ENCODE data around the gene RAPGEF2. TPM values are rescaled to one million over a fixed set of nuclear protein-coding genes. Genes with fewer than 3 reads are reported as not detected.

RAPGEF2 gene
- total and polyA plus RNA-seq, 2 donors from 2014 or later: 6.9 to 50.6 TPM

DNA sequence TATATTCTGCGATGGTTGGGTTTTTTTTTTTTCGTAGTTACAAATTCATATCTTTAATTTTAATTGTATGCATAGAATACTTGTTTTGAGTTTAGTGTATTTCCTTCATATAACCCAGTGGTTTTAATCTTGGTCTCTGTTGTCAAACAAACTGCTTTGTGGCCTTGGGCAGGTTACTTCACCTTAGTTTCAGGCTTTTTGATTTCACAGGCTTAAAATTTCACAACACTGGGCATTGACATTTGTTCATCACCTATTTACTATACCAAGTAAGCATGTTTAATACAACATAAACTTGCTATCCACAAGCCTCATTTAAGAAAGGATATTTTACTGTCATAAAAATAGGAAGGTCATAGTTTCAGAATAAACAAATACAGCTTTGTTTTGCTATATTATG is 14.7 kb downstream of the RAPGEF2 start:
- H3K9me3 ChIP-seq (ENCODE audit: control insufficient read depth in 2 of 3, insufficient read depth in 1 of 3, low read length in 3 of 3): no peaks in the 10 kb centered on the region
- TF ChIP-seq, protein P1, sequence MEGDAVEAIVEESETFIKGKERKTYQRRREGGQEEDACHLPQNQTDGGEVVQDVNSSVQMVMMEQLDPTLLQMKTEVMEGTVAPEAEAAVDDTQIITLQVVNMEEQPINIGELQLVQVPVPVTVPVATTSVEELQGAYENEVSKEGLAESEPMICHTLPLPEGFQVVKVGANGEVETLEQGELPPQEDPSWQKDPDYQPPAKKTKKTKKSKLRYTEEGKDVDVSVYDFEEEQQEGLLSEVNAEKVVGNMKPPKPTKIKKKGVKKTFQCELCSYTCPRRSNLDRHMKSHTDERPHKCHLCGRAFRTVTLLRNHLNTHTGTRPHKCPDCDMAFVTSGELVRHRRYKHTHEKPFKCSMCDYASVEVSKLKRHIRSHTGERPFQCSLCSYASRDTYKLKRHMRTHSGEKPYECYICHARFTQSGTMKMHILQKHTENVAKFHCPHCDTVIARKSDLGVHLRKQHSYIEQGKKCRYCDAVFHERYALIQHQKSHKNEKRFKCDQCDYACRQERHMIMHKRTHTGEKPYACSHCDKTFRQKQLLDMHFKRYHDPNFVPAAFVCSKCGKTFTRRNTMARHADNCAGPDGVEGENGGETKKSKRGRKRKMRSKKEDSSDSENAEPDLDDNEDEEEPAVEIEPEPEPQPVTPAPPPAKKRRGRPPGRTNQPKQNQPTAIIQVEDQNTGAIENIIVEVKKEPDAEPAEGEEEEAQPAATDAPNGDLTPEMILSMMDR (IDR thresholded peaks at IDR 0.05; ENCODE audit: borderline replicate concordance, extremely low read depth, insufficient read depth): no peak
- no peak overlapping the region for H3K27ac ChIP-seq (ENCODE audit: low read depth in 2 of 2, low read length in 2 of 2)
- intact Hi-C loops (cut with DNase I): no loop called here
- no peaks in the 10 kb centered on the region for H3K4me1 ChIP-seq (ENCODE audit: control insufficient read depth in 2 of 3, insufficient read depth in 2 of 3, low read depth in 1 of 3, low read length in 3 of 3)
- H3K9ac ChIP-seq (ENCODE audit: low read length in 3 of 3): no peak overlapping the region
- FAIRE-seq: no peak
- H3K27me3 ChIP-seq (ENCODE audit: control insufficient read depth, insufficient read depth, low read length): no peaks in the 10 kb centered on the region
- no peaks in the 10 kb centered on the region for H3K36me3 ChIP-seq (ENCODE audit: control insufficient read depth in 2 of 3, insufficient read depth in 3 of 3, low read length in 3 of 3)
- H3K4me3 ChIP-seq (ENCODE audit: low read length in 3 of 3): no peak overlapping the region
- no peak for DNase-seq

DNA sequence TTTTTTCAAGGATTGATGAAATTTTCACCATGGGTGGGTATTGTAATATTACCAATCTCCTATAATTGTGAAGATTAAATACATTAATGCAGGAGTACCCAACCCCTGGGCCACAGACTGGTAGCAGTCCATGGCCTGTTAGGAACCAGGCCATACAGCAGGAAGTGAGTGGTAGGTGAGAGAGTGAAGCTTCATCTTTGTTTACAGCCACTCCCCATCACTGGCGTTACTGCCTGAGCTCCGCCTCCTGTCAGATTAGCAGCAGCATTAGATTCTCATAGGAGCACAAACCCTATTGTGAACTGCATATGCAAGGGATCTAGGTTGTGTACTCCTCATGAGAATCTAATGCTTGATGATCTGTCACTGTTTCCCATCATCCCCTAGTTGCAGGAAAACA is 15.1 kb downstream of the RAPGEF2 start:
- Histone ChIP-seq H3K27ac (ENCODE audit: low read depth in 2 of 2, low read length in 2 of 2) (no peak overlapping the region), H3K9ac (ENCODE audit: low read length in 3 of 3) (no peak overlapping the region), H3K27me3 (ENCODE audit: control insufficient read depth, insufficient read depth, low read length) (no peaks in the 10 kb centered on the region), H3K4me3 (ENCODE audit: low read length in 3 of 3) (no peak overlapping the region), H3K36me3 (ENCODE audit: control insufficient read depth in 2 of 3, insufficient read depth in 3 of 3, low read length in 3 of 3) (no peaks in the 10 kb centered on the region), H3K9me3 (ENCODE audit: control insufficient read depth in 2 of 3, insufficient read depth in 1 of 3, low read length in 3 of 3) (no peaks in the 10 kb centered on the region), H3K4me1 (ENCODE audit: control insufficient read depth in 2 of 3, insufficient read depth in 2 of 3, low read depth in 1 of 3, low read length in 3 of 3) (no peaks in the 10 kb centered on the region)
- no peak for DNase-seq
- TF ChIP-seq, protein P1 (IDR thresholded peaks at IDR 0.05; ENCODE audit: borderline replicate concordance, extremely low read depth, insufficient read depth): no peak
- intact Hi-C loops (cut with DNase I): no loop called here
- no peak for FAIRE-seq

DNA sequence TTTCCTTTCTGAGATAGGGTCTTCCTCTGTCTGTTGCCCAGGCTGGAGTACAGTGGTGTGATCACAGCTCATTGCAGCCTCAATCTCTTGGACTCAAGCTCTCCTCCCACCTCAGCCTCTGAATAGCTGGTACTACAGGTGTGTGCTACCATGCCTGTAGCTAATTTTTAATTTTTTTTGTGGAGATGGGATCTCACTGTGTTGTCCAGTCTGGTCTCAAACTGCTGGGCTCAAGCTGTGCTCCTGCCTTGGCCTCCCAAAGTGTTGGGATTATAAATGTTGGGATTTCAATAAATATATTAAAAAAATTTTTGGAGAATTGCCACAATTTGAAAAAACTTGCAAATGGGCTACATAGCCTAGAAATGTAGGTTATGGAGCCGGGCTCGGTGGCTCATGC is 18.5 kb downstream of the RAPGEF2 start:
- Histone ChIP-seq H3K4me1 (ENCODE audit: control insufficient read depth in 2 of 3, insufficient read depth in 2 of 3, low read depth in 1 of 3, low read length in 3 of 3) (no peaks in the 10 kb centered on the region), H3K27me3 (ENCODE audit: control insufficient read depth, insufficient read depth, low read length) (no peaks in the 10 kb centered on the region), H3K9me3 (ENCODE audit: control insufficient read depth in 2 of 3, insufficient read depth in 1 of 3, low read length in 3 of 3) (no peaks in the 10 kb centered on the region), H3K4me3 (ENCODE audit: low read length in 3 of 3) (no peak overlapping the region), H3K36me3 (ENCODE audit: control insufficient read depth in 2 of 3, insufficient read depth in 3 of 3, low read length in 3 of 3) (no peaks in the 10 kb centered on the region), H3K27ac (ENCODE audit: low read depth in 2 of 2, low read length in 2 of 2) (no peak overlapping the region), H3K9ac (ENCODE audit: low read length in 3 of 3) (no peak overlapping the region)
- TF ChIP-seq, protein P1 (IDR thresholded peaks at IDR 0.05; ENCODE audit: borderline replicate concordance, extremely low read depth, insufficient read depth): no peak
- DNase-seq (no peak), FAIRE-seq (no peak)
- intact Hi-C loops (cut with DNase I): no loop called here

DNA sequence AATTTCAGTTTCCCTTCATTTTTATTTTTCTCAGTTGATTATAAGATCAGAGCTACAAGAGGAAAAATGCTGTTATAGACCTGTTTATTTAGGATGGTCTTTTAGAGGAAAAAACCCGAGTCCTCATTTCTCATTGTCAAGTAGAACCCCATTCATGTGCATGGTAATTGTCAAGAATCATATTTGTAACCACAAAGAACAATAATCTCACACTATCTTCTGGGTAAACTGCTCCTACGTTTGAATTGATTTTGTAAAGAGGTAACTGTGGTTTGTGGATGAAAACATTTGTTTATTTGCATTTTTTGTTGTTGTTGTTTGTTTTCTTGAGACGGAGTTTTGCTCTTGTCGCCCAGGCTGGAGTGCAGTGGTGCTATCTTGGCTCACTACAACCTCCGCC is 23.8 kb downstream of the RAPGEF2 start:
- no peak for DNase-seq
- H3K9ac ChIP-seq (ENCODE audit: low read length in 3 of 3): no peak overlapping the region
- no peak overlapping the region for H3K27ac ChIP-seq (ENCODE audit: low read depth in 2 of 2, low read length in 2 of 2)
- H3K4me1 ChIP-seq (ENCODE audit: control insufficient read depth in 2 of 3, insufficient read depth in 2 of 3, low read depth in 1 of 3, low read length in 3 of 3): no peaks in the 10 kb centered on the region
- intact Hi-C loops (cut with DNase I): no loop called here
- H3K9me3 ChIP-seq (ENCODE audit: control insufficient read depth in 2 of 3, insufficient read depth in 1 of 3, low read length in 3 of 3): no peaks in the 10 kb centered on the region
- no peak for FAIRE-seq
- no peaks in the 10 kb centered on the region for H3K36me3 ChIP-seq (ENCODE audit: control insufficient read depth in 2 of 3, insufficient read depth in 3 of 3, low read length in 3 of 3)
- no peak overlapping the region for H3K4me3 ChIP-seq (ENCODE audit: low read length in 3 of 3)
- no peaks in the 10 kb centered on the region for H3K27me3 ChIP-seq (ENCODE audit: control insufficient read depth, insufficient read depth, low read length)
- TF ChIP-seq, protein P1 (IDR thresholded peaks at IDR 0.05; ENCODE audit: borderline replicate concordance, extremely low read depth, insufficient read depth): no peak

Data from kidney (tissue), 14 donors.